HCT116 (cell line): ENCODE results near the gene CTXN1. TPM values are rescaled to one million over a fixed set of nuclear protein-coding genes. Genes with fewer than 3 reads are reported as not detected.

ENCODE experiments used
- ATAC-seq: fragments of 200-7000 bp; cut with Tn5 transposase; 2 replicates; pipeline ENCODE4 v1.9.1; 2020; ENCODE audit warnings: mild to moderate bottlenecking, moderate library complexity
- BruUV-seq: library from RNA; stranded (reverse); fragments of 400-500 nt; replicated peaks from 2 replicates; lab custom pipeline; 2021; lab: Mats Ljungman, UMichigan
- CTCF ChIA-PET: fragments of 300-600 bp; sonication (Branson Sonifier 250); formaldehyde crosslinking; loops from one replicate; lab custom pipeline; 2021; ENCODE audit warnings: antibody characterized with exemption; lab: Charles Lee
- POLR2A ChIA-PET: fragments of 300-600, 350-600 bp; sonication (Branson Sonifier 250); formaldehyde crosslinking; loops from one replicate; lab custom pipeline; 2021; ENCODE audit warnings: antibody characterized with exemption; lab: Charles Lee
- RAD21 ChIA-PET, 2 experiments: fragments of 300-600 bp; sonication (Branson Sonifier 250); formaldehyde crosslinking; loops; one replicate each; lab custom pipeline; 2023; ENCODE audit warnings: low total read pairs in 2 of 2; ENCODE audit not compliant: uncharacterized antibody in 2 of 2, unreplicated experiment in 2 of 2, low non-redundant PET in 1 of 2; lab: Charles Lee
- DNase-seq: peaks from one replicate; pipeline ENCODE4 v3.0.0-alpha.2; 2010; ENCODE audit warnings: low read depth, low spot score
- H2AFZ ChIP-seq: fragments of 200-600 bp; shearing (Covaris generic), sonication (generic); 2 replicates; pipeline ENCODE4 v1.6.1; 2017; ENCODE audit warnings: low read depth, mixed run types, mixed read lengths, antibody characterized with exemption, low read length; ENCODE audit not compliant: poor library complexity, severe bottlenecking
- H3K27ac ChIP-seq: 2 replicates; pipeline ENCODE4 v1.5.1; 2012; ENCODE audit warnings: low read depth, low read length
- H3K27me3 ChIP-seq: fragments of 200-600 bp; sonication (generic); 2 replicates; pipeline ENCODE4 v1.6.1; 2016; ENCODE audit warnings: mixed run types, low read length, mixed read lengths; ENCODE audit not compliant: insufficient read depth
- H3K36me3 ChIP-seq, 2 experiments: fragments of 200-500 bp in 1 of 2; fragments of 200-600 bp in 1 of 2; sonication (Bioruptor generic) in 1 of 2; sonication (generic) in 1 of 2; 2 replicates each; pipeline versions ENCODE4 v1.5.1 to v1.6.1; 2014 to 2016; ENCODE audit warnings: low read length in 2 of 2, inconsistent platforms in 1 of 2, mixed read lengths in 1 of 2, mixed run types in 1 of 2; ENCODE audit not compliant: insufficient read depth in 2 of 2, control insufficient read depth in 1 of 2
- H3K4me1 ChIP-seq, 2 experiments: fragments of 200-600 bp in 1 of 2; sonication (generic) in 1 of 2; 2 replicates each; pipeline versions ENCODE4 v1.5.1 to v1.6.1; 2012 to 2017; ENCODE audit warnings: low read length in 2 of 2, inconsistent platforms in 1 of 2, mild to moderate bottlenecking in 1 of 2, mixed read lengths in 1 of 2, mixed run types in 1 of 2, moderate library complexity in 1 of 2; ENCODE audit not compliant: insufficient read depth in 2 of 2, control insufficient read depth in 1 of 2
- H3K4me2 ChIP-seq: fragments of 200-600 bp; sonication (generic); 2 replicates; pipeline ENCODE4 v1.6.1; 2017; ENCODE audit warnings: mixed run types, low read length, mixed read lengths
- H3K4me3 ChIP-seq, 2 experiments: fragments of 200-600 bp in 1 of 2; sonication (generic) in 1 of 2; replicated peaks in 1 of 2; 2 replicates each; pipeline ENCODE4 v1.5.1; 2011 to 2016; ENCODE audit warnings: low read length in 2 of 2, control low read depth in 1 of 2, low read depth in 1 of 2, mild to moderate bottlenecking in 1 of 2, mixed read lengths in 1 of 2, mixed run types in 1 of 2
- H3K79me2 ChIP-seq: fragments of 200-600 bp; sonication (generic); 2 replicates; pipeline ENCODE4 v1.6.1; 2017; ENCODE audit warnings: mild to moderate bottlenecking, mixed run types, low read length, moderate library complexity, mixed read lengths; ENCODE audit not compliant: insufficient read depth
- H3K9ac ChIP-seq: fragments of 200-600 bp; sonication (generic); 2 replicates; pipeline ENCODE4 v1.6.1; 2016; ENCODE audit warnings: low read length, mixed read lengths
- H3K9me2 ChIP-seq: fragments of 200-600 bp; sonication (generic), shearing (Covaris generic); 2 replicates; pipeline ENCODE4 v1.6.1; 2017; ENCODE audit warnings: mixed run types, mild to moderate bottlenecking, moderate library complexity; ENCODE audit not compliant: insufficient read depth
- H3K9me3 ChIP-seq, 2 experiments: fragments of 200-500 bp in 1 of 2; fragments of 200-600 bp in 1 of 2; sonication (Bioruptor generic) in 1 of 2; sonication (generic) in 1 of 2; 2 replicates each; pipeline ENCODE4 v1.6.1; 2014 to 2017; ENCODE audit warnings: low read length in 2 of 2, mixed read lengths in 2 of 2, inconsistent platforms in 1 of 2, low read depth in 1 of 2, mild to moderate bottlenecking in 1 of 2, mixed run types in 1 of 2, moderate library complexity in 1 of 2; ENCODE audit not compliant: control insufficient read depth in 1 of 2, insufficient read depth in 1 of 2
- H4K20me1 ChIP-seq: fragments of 200-600 bp; sonication (generic), shearing (Covaris generic); 2 replicates; pipeline ENCODE4 v1.6.1; 2017; ENCODE audit warnings: mixed run types, mild to moderate bottlenecking, moderate library complexity; ENCODE audit not compliant: insufficient read depth
- CBX3 ChIP-seq: IDR thresholded peaks from 2 replicates; pipeline ENCODE4 v1.6.1; 2012; ENCODE audit warnings: low read depth
- CEBPB ChIP-seq: IDR thresholded peaks from 2 replicates; pipeline ENCODE4 v1.6.1; 2012; ENCODE audit warnings: low read depth
- FOSL1 ChIP-seq: IDR thresholded peaks from 2 replicates; pipeline ENCODE4 v1.6.1; 2012; ENCODE audit warnings: low read depth
- JUND ChIP-seq: IDR thresholded peaks from 2 replicates; pipeline ENCODE4 v1.6.1; 2012
- MAX ChIP-seq: IDR thresholded peaks from 2 replicates; pipeline ENCODE4 v1.6.1; 2012
- POLR2A ChIP-seq: IDR thresholded peaks from 2 replicates; pipeline ENCODE4 v1.7.0; 2011; ENCODE audit warnings: borderline replicate concordance; ENCODE audit not compliant: insufficient read depth, insufficient read length; ENCODE audit errors: extremely low read depth
- REST ChIP-seq: IDR thresholded peaks from 2 replicates; pipeline ENCODE4 v1.6.1; 2012; ENCODE audit warnings: low read depth
- YY1 ChIP-seq: IDR thresholded peaks from 2 replicates; pipeline ENCODE4 v1.6.1; 2011; ENCODE audit warnings: low read length, low read depth, moderate library complexity, mild to moderate bottlenecking; ENCODE audit not compliant: insufficient replicate concordance; ENCODE audit errors: extremely low read depth
- ZFX ChIP-seq: fragments of 450-650 bp; IDR thresholded peaks from 2 replicates; pipeline ENCODE4 v1.6.1; 2017
- intact Hi-C: fragments of 100-400 bp; cut with micrococcal nuclease; formaldehyde crosslinking; loops from 2 replicates; pipeline ENCODE4 v1.10.0; 2022
- total RNA-seq: library from RNA; stranded (reverse); gene quantifications from one replicate; pipeline ENCODE4 v1.2.1, GENCODE V29; 2021; ENCODE audit not compliant: unreplicated experiment

The CTXN1 gene
- total RNA-seq, 1 experiment from 2014 or later = 56.0 TPM

GRCh38 chr19:7932930-7933300 lies 7.0 kb upstream of the CTXN1 start:
- no peak for TF ChIP-seq JUND
- no peak for TF ChIP-seq YY1
- no peak for TF ChIP-seq CEBPB
- TF ChIP-seq POLR2A = no peak
- no peak for TF ChIP-seq CBX3
- TF ChIP-seq FOSL1 = no peak
- TF ChIP-seq ZFX = no peak
- no peak for TF ChIP-seq REST
- TF ChIP-seq MAX = no peak
- no peak overlapping the region for H3K27ac ChIP-seq
- DNase-seq (no peak), ATAC-seq (no peak)
- no peaks in the 10 kb centered on the region for H3K9me2 ChIP-seq
- RAD21 ChIA-PET = no interaction called here
- no peak overlapping the region for H3K4me3 ChIP-seq
- H3K36me3 ChIP-seq = peaks cover 30 to 40% of the 10 kb centered on the region in 2 experiments
- intact Hi-C loops = no loop called here
- BruUV-seq = no TSS peak
- H2AFZ ChIP-seq = no peak overlapping the region
- H3K79me2 ChIP-seq = peaks cover 2% of the 10 kb centered on the region
- H4K20me1 ChIP-seq = no peaks in the 10 kb centered on the region
- H3K4me1 ChIP-seq = peaks cover 22 to 31% of the 10 kb centered on the region in 2 experiments
- H3K9me3 ChIP-seq = no peaks in the 10 kb centered on the region
- no peaks in the 10 kb centered on the region for H3K27me3 ChIP-seq
- H3K4me2 ChIP-seq = no peak overlapping the region
- H3K9ac ChIP-seq = no peak overlapping the region
- CTCF ChIA-PET = no interaction called here
- POLR2A ChIA-PET = no interaction called here
